Lung (tissue), 12 donors: Measurements from ENCODE around the gene GPT2. TPM values are rescaled to one million over a fixed set of nuclear protein-coding genes. Genes with fewer than 3 reads are reported as not detected.

Experiments
- ATAC-seq: fragments of 200-7000 bp; cut with Tn5 transposase; one replicate; pipeline ENCODE4 v1.9.1; 2020; ENCODE audit warnings: moderate number of reproducible peaks; ENCODE audit not compliant: insufficient read depth, low FRiP score
- DNase-seq, 3 donors: peaks; one replicate each; pipeline ENCODE4 v3.0.0-alpha.2; 2013 to 2017
- H3K27ac ChIP-seq, 2 donors: one replicate each; pipeline ENCODE4 v1.5.1; 2013; ENCODE audit warnings: mild to moderate bottlenecking in 2 of 2, moderate library complexity in 2 of 2, control low read depth in 1 of 2, inconsistent platforms in 1 of 2, low read depth in 1 of 2, low read length in 1 of 2
- H3K27me3 ChIP-seq, 3 donors: one replicate each; pipeline ENCODE4 v1.5.1; 2013; ENCODE audit warnings: low read length in 2 of 3; ENCODE audit not compliant: control insufficient read depth in 3 of 3, insufficient read depth in 3 of 3
- H3K36me3 ChIP-seq, 4 donors: one replicate each; pipeline ENCODE4 v1.5.1; 2013; ENCODE audit warnings: low read length in 4 of 4, mild to moderate bottlenecking in 1 of 4, moderate library complexity in 1 of 4; ENCODE audit not compliant: control insufficient read depth in 4 of 4, insufficient read depth in 4 of 4
- H3K4me1 ChIP-seq, 5 donors: one replicate each; pipeline ENCODE4 v1.5.1; 2013; ENCODE audit warnings: low read length in 5 of 5, mild to moderate bottlenecking in 2 of 5, moderate library complexity in 1 of 5; ENCODE audit not compliant: control insufficient read depth in 5 of 5, insufficient read depth in 5 of 5
- H3K4me3 ChIP-seq: one replicate; pipeline ENCODE4 v1.5.1; 2013; ENCODE audit warnings: mild to moderate bottlenecking, control low read depth, moderate library complexity
- H3K9ac ChIP-seq, 2 donors: one replicate each; pipeline ENCODE4 v1.5.1; 2013; ENCODE audit warnings: low read length in 2 of 2, control low read depth in 1 of 2; ENCODE audit not compliant: insufficient read depth in 1 of 2
- H3K9me3 ChIP-seq, 4 donors: one replicate each; pipeline ENCODE4 v1.5.1; 2013; ENCODE audit warnings: low read length in 3 of 4, mild to moderate bottlenecking in 1 of 4, moderate library complexity in 1 of 4; ENCODE audit not compliant: control insufficient read depth in 4 of 4, insufficient read depth in 3 of 4
- CTCF ChIP-seq: IDR thresholded peaks from 2 replicates; pipeline ENCODE4 v1.5.1; 2012; ENCODE audit warnings: mild to moderate bottlenecking; ENCODE audit errors: control extremely low read depth, extremely low read depth
- WGBS, 2 donors: extraction: QIAGEN DNeasy Blood & Tissue Kit; methylation state at CpG; one replicate each; pipeline ENCODE4 v1.1.7; 2013; 5-methylcytosine and 5-hydroxymethylcytosine counted together
- polyA plus RNA-seq, 2 donors: library from polyadenylated mRNA; stranded (reverse); fragments of 200-250 nt; gene quantifications; one replicate each; pipeline ENCODE4 v1.2.1, GENCODE V29; 2013
- total RNA-seq, 2 donors: library from RNA; depleted of rRNA in 1 of 2; stranded (reverse); fragments of >200 nt in 1 of 2; gene quantifications; one replicate each; pipeline ENCODE4 v1.2.1, GENCODE V29; 2014 to 2021
- donor health status: control.
- donor health status: control.
- donor health status: Bipolar disorder and iron deficiency.
- donor health status: healthy.
- donor health status: DM: yes; HTN: yes; CAD: no.

The GPT2 gene
- total and polyA plus RNA-seq, 4 donors = 4.3 to 13.3 (median 6.5) TPM

GRCh38 chr16:46926470-46927225 lies 42.5 kb downstream of the GPT2 start:
- peaks cover 0 to 2% (median 0%) of the 10 kb centered on the region in 4 donors for H3K9me3 ChIP-seq
- no peak for DNase-seq
- TF ChIP-seq CTCF = no peak
- H3K27me3 ChIP-seq = no peaks in the 10 kb centered on the region
- peaks cover 0 to 5% (median 0%) of the 10 kb centered on the region in 5 donors for H3K4me1 ChIP-seq
- WGBS, 2 donors = 90 to 98% methylated on average over 13 of the region's 13 CpGs
- no peak overlapping the region for H3K4me3 ChIP-seq
- H3K27ac ChIP-seq = no peak overlapping the region
- no peak for ATAC-seq
- H3K9ac ChIP-seq = no peak overlapping the region
- H3K36me3 ChIP-seq = peaks cover 0 to 26% (median 7%) of the 10 kb centered on the region in 4 donors

DNA sequence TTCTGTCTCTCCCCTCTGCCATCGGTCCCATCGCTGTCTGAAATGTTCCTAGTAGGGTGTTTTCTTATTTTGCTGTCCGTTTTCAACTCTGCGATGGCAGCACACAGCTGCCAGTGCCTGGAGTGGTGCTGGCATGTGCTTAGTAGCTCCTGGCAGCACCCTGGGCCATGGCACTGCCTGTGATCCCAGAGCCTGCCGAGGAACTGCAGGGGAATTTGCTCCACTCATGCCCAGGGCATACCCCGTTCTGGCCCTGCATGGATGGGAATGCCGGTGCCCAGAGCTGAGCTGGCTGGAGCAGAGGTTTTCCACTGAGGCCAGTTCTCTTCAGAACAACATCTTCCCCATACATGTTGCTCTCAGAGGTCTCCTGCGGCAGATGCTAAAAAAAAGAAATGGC lies 43.1 kb downstream of the GPT2 start:
- 94 to 96% methylated on average over 8 of the region's 8 CpGs for WGBS, 2 donors
- peaks cover 0 to 26% (median 7%) of the 10 kb centered on the region in 4 donors for H3K36me3 ChIP-seq

GRCh38 chr16:46928811-46929210 lies 44.6 kb downstream of the GPT2 start:
- H3K36me3 ChIP-seq = peaks cover 0 to 14% (median 4%) of the 10 kb centered on the region in 4 donors
- H3K9me3 ChIP-seq = no peaks in the 10 kb centered on the region
- no peak overlapping the region for H3K9ac ChIP-seq
- peaks cover 0 to 5% (median 0%) of the 10 kb centered on the region in 5 donors for H3K4me1 ChIP-seq
- TF ChIP-seq CTCF = no peak
- ATAC-seq = no peak
- no peak overlapping the region for H3K27ac ChIP-seq
- WGBS, 2 donors = 79 to 86% methylated on average over 15 of the region's 15 CpGs
- H3K4me3 ChIP-seq = no peak overlapping the region
- no peak for DNase-seq
- H3K27me3 ChIP-seq = no peaks in the 10 kb centered on the region

More for the DNA sequence above, 43.1 kb downstream of the GPT2 start:
- no peak overlapping the region for H3K4me3 ChIP-seq
- TF ChIP-seq CTCF = no peak
- no peaks in the 10 kb centered on the region for H3K27me3 ChIP-seq
- no peak for DNase-seq
- H3K27ac ChIP-seq = no peak overlapping the region
- H3K9ac ChIP-seq = no peak overlapping the region
- ATAC-seq = no peak
- peaks cover 0 to 5% (median 0%) of the 10 kb centered on the region in 5 donors for H3K4me1 ChIP-seq
- H3K9me3 ChIP-seq = peaks cover 0 to 2% (median 0%) of the 10 kb centered on the region in 4 donors
